H1 (cell line): ENCODE data around the gene TPP1.

Experiments used
- BRCA1 ChIP-seq: IDR thresholded peaks from 2 replicates; pipeline ENCODE4 v1.6.1; 2012; ENCODE audit warnings: low read depth, low read length, improper control_type of control experiment
- CBX8 ChIP-seq: fragments of 300-800, 300-1000 bp; sonication (generic); IDR thresholded peaks from 2 replicates; pipeline ENCODE4 v1.7.1; 2016; ENCODE audit warnings: low read depth, low read length, borderline replicate concordance
- EP300 ChIP-seq, 2 experiments: IDR thresholded peaks; 1 replicate in 1 of 2; 2 replicates in 1 of 2; pipeline ENCODE4 v1.6.1; 2011 to 2012; ENCODE audit warnings: low read depth in 2 of 2, low read length in 2 of 2, mild to moderate bottlenecking in 2 of 2, borderline replicate concordance in 1 of 2, inconsistent platforms in 1 of 2, moderate library complexity in 1 of 2
- EZH2 ChIP-seq: fragments of 200-600 bp; sonication (generic); IDR thresholded peaks from 2 replicates; pipeline ENCODE4 v1.7.1; 2012; ENCODE audit warnings: low read depth, mild to moderate bottlenecking, moderate library complexity, low read length, inconsistent platforms; ENCODE audit not compliant: severe bottlenecking
- GABPA ChIP-seq: IDR thresholded peaks from 2 replicates; pipeline ENCODE4 v1.6.1; 2011; ENCODE audit warnings: mild to moderate bottlenecking, low read length, moderate library complexity, borderline replicate concordance; ENCODE audit not compliant: insufficient read depth
- JUND ChIP-seq: IDR thresholded peaks from 2 replicates; pipeline ENCODE4 v1.6.1; 2011; ENCODE audit warnings: mild to moderate bottlenecking, improper control_type of control experiment, low read length
- NRF1 ChIP-seq: IDR thresholded peaks from 2 replicates; pipeline ENCODE4 v1.6.1; 2011; ENCODE audit warnings: mild to moderate bottlenecking, low read depth, low read length, improper control_type of control experiment
- POLR2A ChIP-seq, 2 experiments: IDR thresholded peaks; 1 replicate in 1 of 2; 2 replicates in 1 of 2; pipeline ENCODE4 v1.6.1; 2011; ENCODE audit warnings: low read depth in 2 of 2, low read length in 2 of 2, mild to moderate bottlenecking in 2 of 2; ENCODE audit errors: control extremely low read depth in 1 of 2
- SIX5 ChIP-seq: IDR thresholded peaks from 2 replicates; pipeline ENCODE4 v1.6.1; 2011; ENCODE audit warnings: mild to moderate bottlenecking, low read depth, low read length
- TBP ChIP-seq: IDR thresholded peaks from 2 replicates; pipeline ENCODE4 v1.6.1; 2011; ENCODE audit warnings: low read depth, low read length, improper control_type of control experiment
- TCF12 ChIP-seq: IDR thresholded peaks from 2 replicates; pipeline ENCODE4 v1.6.1; 2011; ENCODE audit warnings: low read depth, mild to moderate bottlenecking, low read length
- ZNF274 ChIP-seq: IDR thresholded peaks from 2 replicates; pipeline ENCODE4 v1.7.0; 2012; ENCODE audit warnings: low read length, borderline replicate concordance; ENCODE audit errors: extremely low read depth
- TF ChIP-seq, protein P1 (sequence below): fragments of 300-600 bp; sonication (generic); IDR thresholded peaks from 2 replicates; pipeline ENCODE4 v1.7.1; 2012; ENCODE audit warnings: low read length, moderate library complexity, mild to moderate bottlenecking, inconsistent platforms; ENCODE audit not compliant: insufficient replicate concordance

DNA sequence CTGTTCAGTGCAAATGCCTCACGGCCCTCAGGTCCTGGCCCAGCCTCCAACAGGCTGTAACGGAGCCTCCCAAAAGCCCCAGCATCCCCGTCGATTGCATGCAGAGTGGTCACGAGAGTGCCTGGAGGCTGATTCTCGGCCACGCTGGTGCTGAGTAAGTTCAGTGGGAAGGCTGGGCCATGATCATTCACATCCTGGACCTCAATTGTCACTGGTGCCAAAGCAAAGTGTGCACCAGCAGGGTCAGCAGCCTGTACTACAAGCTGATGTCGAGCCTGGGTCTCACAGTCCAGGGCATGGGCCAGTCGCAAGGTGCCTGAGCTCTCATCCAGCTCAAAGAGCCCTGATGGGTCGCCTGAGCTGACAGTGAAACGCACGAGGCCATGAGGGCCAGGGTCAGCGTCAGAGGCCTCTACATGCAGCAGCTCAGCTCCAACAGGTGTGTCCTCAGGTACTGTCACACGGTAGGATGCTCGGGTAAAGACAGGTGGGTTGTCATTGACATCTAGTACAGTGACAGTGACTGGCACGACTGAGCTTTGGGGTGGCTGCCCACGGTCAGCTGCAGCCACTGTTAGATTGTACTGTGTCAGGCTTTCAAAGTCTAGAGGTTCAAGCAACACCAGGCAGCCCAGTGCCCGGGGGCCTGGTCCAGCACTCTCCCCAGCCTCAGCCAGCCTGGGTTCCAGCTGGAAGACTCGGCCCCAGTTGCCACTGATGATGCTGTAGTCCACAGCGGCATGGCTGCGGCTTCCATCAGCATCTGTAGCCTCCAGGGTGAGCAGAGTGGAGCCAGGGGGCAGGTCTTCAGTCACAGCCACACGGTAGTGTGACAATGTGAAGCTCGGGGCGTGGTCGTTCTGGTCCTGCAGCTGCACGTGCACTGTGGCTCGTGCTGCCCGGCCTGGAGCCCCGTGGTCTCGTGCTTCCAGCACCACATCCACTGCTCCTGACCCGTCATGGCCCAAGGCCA lies 4.5 kb upstream of the TPP1 start:
- no peak for TF ChIP-seq TCF12
- TF ChIP-seq EZH2, result no peak
- TF ChIP-seq CBX8, result no peak
- no peak for TF ChIP-seq GABPA
- no peak for TF ChIP-seq SIX5
- no peak for TF ChIP-seq NRF1
- TF ChIP-seq JUND, result no peak
- no peak for TF ChIP-seq TBP
- TF ChIP-seq, protein P1, sequence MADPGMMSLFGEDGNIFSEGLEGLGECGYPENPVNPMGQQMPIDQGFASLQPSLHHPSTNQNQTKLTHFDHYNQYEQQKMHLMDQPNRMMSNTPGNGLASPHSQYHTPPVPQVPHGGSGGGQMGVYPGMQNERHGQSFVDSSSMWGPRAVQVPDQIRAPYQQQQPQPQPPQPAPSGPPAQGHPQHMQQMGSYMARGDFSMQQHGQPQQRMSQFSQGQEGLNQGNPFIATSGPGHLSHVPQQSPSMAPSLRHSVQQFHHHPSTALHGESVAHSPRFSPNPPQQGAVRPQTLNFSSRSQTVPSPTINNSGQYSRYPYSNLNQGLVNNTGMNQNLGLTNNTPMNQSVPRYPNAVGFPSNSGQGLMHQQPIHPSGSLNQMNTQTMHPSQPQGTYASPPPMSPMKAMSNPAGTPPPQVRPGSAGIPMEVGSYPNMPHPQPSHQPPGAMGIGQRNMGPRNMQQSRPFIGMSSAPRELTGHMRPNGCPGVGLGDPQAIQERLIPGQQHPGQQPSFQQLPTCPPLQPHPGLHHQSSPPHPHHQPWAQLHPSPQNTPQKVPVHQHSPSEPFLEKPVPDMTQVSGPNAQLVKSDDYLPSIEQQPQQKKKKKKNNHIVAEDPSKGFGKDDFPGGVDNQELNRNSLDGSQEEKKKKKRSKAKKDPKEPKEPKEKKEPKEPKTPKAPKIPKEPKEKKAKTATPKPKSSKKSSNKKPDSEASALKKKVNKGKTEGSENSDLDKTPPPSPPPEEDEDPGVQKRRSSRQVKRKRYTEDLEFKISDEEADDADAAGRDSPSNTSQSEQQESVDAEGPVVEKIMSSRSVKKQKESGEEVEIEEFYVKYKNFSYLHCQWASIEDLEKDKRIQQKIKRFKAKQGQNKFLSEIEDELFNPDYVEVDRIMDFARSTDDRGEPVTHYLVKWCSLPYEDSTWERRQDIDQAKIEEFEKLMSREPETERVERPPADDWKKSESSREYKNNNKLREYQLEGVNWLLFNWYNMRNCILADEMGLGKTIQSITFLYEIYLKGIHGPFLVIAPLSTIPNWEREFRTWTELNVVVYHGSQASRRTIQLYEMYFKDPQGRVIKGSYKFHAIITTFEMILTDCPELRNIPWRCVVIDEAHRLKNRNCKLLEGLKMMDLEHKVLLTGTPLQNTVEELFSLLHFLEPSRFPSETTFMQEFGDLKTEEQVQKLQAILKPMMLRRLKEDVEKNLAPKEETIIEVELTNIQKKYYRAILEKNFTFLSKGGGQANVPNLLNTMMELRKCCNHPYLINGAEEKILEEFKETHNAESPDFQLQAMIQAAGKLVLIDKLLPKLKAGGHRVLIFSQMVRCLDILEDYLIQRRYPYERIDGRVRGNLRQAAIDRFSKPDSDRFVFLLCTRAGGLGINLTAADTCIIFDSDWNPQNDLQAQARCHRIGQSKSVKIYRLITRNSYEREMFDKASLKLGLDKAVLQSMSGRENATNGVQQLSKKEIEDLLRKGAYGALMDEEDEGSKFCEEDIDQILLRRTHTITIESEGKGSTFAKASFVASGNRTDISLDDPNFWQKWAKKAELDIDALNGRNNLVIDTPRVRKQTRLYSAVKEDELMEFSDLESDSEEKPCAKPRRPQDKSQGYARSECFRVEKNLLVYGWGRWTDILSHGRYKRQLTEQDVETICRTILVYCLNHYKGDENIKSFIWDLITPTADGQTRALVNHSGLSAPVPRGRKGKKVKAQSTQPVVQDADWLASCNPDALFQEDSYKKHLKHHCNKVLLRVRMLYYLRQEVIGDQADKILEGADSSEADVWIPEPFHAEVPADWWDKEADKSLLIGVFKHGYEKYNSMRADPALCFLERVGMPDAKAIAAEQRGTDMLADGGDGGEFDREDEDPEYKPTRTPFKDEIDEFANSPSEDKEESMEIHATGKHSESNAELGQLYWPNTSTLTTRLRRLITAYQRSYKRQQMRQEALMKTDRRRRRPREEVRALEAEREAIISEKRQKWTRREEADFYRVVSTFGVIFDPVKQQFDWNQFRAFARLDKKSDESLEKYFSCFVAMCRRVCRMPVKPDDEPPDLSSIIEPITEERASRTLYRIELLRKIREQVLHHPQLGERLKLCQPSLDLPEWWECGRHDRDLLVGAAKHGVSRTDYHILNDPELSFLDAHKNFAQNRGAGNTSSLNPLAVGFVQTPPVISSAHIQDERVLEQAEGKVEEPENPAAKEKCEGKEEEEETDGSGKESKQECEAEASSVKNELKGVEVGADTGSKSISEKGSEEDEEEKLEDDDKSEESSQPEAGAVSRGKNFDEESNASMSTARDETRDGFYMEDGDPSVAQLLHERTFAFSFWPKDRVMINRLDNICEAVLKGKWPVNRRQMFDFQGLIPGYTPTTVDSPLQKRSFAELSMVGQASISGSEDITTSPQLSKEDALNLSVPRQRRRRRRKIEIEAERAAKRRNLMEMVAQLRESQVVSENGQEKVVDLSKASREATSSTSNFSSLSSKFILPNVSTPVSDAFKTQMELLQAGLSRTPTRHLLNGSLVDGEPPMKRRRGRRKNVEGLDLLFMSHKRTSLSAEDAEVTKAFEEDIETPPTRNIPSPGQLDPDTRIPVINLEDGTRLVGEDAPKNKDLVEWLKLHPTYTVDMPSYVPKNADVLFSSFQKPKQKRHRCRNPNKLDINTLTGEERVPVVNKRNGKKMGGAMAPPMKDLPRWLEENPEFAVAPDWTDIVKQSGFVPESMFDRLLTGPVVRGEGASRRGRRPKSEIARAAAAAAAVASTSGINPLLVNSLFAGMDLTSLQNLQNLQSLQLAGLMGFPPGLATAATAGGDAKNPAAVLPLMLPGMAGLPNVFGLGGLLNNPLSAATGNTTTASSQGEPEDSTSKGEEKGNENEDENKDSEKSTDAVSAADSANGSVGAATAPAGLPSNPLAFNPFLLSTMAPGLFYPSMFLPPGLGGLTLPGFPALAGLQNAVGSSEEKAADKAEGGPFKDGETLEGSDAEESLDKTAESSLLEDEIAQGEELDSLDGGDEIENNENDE, result no peak
- no peak for TF ChIP-seq ZNF274
- no peak for TF ChIP-seq EP300 (IDR thresholded peaks at IDR 0.05; ENCODE audit: borderline replicate concordance in 1 of 2, low read depth in 2 of 2, low read length in 2 of 2)
- no peak for TF ChIP-seq BRCA1
- no peak for TF ChIP-seq POLR2A (IDR thresholded peaks at IDR 0.05; ENCODE audit: control extremely low read depth in 1 of 2, low read depth in 2 of 2, low read length in 2 of 2)
